ENCODE measurements around the gene POLR3G.

Gene POLR3G

GRCh38 chr5:90551376-90551775, 76.7 kb downstream of the POLR3G start:
- no peak for DNase-seq (ENCODE audit: low read depth)

DNA sequence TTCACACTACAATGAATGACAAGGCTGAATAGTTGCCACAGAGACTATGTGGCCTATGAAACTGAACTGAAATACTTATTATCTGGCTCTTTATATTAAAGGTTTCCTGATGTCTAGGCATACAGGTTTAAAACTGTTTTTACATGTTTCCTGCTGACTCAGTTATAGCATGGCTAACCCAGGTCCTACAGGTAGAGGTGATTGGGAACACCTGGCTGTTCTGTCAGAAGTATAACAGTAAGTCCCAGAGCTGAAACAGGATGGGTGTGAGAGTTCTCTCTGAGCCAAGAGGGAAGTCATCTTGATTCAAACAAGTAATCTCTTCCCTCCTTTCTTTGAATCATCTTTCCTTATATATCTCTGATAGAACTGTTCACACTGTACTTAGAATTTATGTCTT, 79.0 kb downstream of the POLR3G start:
- DNase-seq (ENCODE audit: low read depth), result no peak

DNA sequence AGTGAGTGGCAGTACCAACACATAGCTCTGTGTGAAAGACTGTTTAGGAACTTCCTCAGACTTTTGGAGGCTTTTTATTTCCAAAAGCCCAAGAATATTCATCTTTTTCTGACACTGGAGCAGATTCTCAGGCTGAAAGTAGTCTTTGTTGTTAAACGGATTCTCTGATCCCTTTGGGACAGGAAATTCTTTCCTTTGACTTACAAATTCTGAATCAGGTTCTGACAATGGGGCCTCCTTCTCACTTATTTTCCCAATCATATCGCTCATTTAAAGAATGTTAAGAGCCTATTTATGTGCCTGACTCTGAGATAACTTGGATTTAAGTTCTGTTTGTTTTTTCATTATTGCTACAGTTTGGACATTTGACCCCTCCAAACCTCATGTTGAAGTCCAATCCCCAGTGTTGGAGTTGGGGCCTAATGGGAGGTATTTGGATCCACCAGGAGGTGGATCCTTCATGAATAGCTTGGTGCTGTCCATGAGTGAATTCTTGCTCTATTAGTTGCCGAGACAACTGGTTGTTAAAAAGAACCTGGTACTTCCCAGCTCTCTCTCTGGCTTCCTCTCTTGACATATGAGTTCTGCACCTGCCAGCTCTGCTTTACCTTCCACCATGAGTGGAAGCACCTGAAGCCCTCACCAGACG, 79.8 kb downstream of the POLR3G start:
- no peak for DNase-seq (ENCODE audit: low read depth)

DNA sequence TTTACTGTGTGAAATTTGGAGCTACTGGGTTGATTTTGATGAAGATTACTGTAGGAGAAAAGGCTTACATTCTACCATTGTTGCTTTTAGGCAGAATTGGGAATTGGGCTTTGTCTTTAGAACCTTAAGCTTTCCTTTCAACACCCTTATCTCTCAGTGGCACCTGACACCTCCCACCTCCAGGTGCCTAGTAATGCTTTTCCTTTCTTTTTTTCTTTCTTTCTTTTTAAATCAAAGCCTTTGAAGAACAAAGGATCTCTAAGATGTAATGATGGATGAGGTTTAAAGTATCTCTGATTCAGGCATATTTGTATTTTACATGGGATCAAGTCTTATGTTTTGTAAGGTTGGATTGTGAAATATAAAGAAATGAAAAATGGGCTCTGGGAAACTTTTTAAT, 81.0 kb downstream of the POLR3G start:
- no peak for DNase-seq (ENCODE audit: low read depth)

DNA sequence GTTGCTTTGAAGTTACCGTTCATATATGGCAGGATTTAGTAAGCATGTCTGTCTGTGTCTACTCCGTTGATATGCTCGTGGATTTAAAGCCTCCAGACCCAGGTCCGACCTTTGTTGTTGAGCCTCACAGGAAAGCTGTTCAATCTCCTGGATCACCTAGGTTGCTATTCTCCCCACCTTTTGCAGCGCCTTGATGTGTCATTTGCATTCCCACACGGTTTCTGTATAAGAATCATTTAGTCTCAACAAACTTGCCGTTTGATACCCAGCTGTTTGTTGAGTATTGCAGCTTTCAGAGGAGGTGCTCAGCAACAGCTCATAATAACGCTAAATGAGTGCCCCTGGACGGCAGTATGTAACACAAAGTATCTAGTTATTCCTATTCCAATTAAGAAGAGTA, 82.7 kb downstream of the POLR3G start:
- no peak for DNase-seq (ENCODE audit: low read depth)

GRCh38 chr5:90557871-90558270, 83.2 kb downstream of the POLR3G start:
- DNase-seq (ENCODE audit: low read depth), result no peak

DNA sequence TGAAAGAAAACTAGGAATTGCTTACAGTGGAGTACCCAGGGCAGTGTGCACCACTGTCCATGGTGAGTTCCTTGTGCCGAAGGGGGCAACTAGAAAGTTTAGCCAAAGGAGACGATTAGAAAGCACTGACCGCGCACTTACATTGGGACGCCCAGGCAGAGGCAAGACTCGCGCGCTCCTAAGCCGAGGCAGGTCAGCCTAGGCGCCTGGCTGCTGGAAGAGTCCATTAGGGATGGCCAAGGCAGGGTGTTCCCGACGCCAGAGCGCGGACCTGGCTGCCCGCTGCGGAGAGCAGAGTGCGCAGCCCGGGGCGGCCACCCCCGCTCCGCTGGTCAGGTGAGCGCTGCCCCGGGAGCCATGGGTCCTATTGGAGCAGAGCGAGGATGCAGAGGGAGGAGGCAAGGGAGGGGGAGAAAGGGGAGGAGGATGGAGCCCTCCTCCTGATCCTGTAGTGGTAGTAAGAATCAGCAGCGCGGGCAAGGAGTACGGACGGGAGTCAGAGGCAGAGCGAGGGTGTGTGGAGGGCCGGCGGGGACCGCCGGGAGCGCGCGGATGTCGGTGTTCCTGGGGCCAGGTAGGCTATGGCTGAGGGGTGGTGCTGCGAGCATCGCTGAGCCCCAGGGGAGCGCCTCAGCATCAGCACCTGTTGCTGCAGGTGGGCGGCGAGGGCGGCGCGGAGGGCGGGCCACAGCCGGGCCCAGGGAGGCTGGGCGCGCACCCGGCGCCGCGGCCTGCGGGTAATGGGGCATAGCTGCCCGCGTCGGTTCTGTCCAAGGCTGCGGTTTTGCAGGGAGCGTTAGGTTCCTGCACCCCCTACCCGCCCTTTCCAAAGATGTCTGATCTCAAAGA, 83.9 kb downstream of the POLR3G start, which contains the start of gene ADGRV1:
Gene ADGRV1 (plus strand): TSS at position 454 of the 849 bp plus-strand sequence. CDS start 99 bp downstream, at position 553.
- DNase-seq (ENCODE audit: low read depth), result no peak

DNA sequence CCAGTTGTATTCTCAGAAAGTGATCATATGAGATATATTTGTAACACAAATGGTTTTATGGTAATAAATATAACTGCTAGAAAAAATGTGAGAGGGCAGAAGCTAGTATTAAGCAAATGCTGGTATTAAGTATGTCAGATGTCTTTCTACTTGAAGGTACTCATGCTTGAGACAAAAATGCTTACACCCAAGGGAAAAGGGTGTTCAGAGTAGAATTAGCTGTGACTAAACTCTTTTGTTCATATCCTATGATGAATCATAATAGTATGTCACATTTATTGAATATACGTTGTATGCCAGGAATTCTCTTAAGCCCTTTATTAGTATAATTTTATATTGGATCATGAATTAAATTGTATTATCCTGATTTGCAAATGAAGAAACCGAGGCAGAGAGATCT, 86.1 kb downstream of the POLR3G start:
- DNase-seq (ENCODE audit: low read depth), result no peak

DNA sequence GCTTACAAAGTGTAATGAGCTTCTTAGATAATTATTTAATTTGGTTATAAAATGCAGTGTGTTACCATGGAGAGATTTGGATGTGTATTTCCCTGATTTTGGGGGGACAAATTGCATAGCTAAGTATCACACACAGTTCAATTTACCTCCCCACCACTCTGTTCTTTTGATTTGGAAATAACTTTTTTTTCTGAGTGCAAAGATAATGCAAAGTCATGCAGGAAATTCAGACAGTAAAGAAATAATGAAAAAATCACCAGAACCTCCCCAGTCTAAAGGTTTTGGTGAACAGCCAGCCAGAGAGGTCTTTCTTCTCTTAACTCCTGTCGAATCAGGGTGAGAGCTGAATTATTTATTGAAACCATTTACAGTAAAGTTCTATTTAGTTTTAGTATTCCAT, 87.1 kb downstream of the POLR3G start:
- DNase-seq (ENCODE audit: low read depth), result no peak

GRCh38 chr5:90562341-90562740, 87.7 kb downstream of the POLR3G start:
- DNase-seq (ENCODE audit: low read depth), result no peak

DNA sequence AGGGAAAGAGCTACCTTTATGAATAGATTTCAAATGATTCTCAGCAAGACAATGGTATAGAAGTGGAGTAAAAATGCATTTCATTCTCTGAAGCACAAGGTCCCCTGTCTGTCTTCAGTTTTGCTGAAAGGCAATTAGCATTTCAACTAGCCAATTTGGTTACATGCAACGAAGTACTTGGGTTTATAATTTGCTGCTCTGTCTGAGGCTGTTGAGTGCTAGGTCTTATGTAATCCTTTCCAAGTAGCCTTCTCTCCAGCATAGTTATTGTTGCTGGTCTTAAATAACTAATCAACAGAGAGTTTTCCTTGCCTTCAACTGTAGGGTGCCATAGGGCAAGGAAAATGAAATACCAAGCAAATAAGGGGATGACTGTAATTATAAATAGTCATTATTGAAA, 88.4 kb downstream of the POLR3G start:
- DNase-seq (ENCODE audit: low read depth), result no peak
